ENCODE measurements around the gene TLR7. TPM values are rescaled to one million over a fixed set of nuclear protein-coding genes. Genes with fewer than 3 reads are reported as not detected.

The TLR7 gene
- total RNA-seq, 1 experiment from 2014 or later: not detected

- Histone ChIP-seq H3K23me2 (ENCODE audit: insufficient read length, low read depth, low read length, poor library complexity, severe bottlenecking) (no peaks in the 10 kb centered on the region), H3K23ac (ENCODE audit: insufficient read length, low read depth, low read length) (no peak overlapping the region), H4K91ac (ENCODE audit: insufficient read length, low read depth, low read length) (no peak overlapping the region), H2AK5ac (ENCODE audit: insufficient read length, low read length) (no peak overlapping the region), H3K27ac (ENCODE audit: insufficient read length, low read depth, low read length) (no peak overlapping the region), H3K18ac (ENCODE audit: insufficient read length, low read depth, low read length) (no peak overlapping the region), H3K14ac (ENCODE audit: insufficient read depth, low read length) (no peak overlapping the region), H2BK120ac (ENCODE audit: low read depth, low read length, poor library complexity, severe bottlenecking) (no peak overlapping the region), H3K79me1 (ENCODE audit: insufficient read depth, low read depth, low read length, poor library complexity, severe bottlenecking) (no peaks in the 10 kb centered on the region), H3K4me2 (ENCODE audit: insufficient read depth, insufficient read length, low read length) (no peak overlapping the region), H3K56ac (ENCODE audit: insufficient read length, low read depth, low read length) (no peak overlapping the region), H3K79me2 (ENCODE audit: insufficient read depth, low read length) (no peaks in the 10 kb centered on the region), H4K20me1 (ENCODE audit: control insufficient read depth, insufficient read depth, insufficient read length) (no peaks in the 10 kb centered on the region), H3K9me3 (ENCODE audit: control insufficient read depth, low read depth, low read length) (no peaks in the 10 kb centered on the region), H4K8ac (replicated peaks; ENCODE audit: insufficient read length, low read depth, low read length) (no peak overlapping the region), H3T11ph (ENCODE audit: low read length) (no peak overlapping the region), H2BK15ac (ENCODE audit: low read depth, low read length) (no peak overlapping the region), H3K4ac (ENCODE audit: low read depth, low read length) (no peak overlapping the region), H2AFZ (ENCODE audit: low read length) (no peak overlapping the region), H2BK20ac (ENCODE audit: low read depth, low read length, poor library complexity, severe bottlenecking) (no peak overlapping the region), H4K5ac (ENCODE audit: insufficient read length, low read depth, low read length) (no peak overlapping the region), H2BK5ac (ENCODE audit: insufficient read length, low read length) (no peak overlapping the region), H3K27me3 (ENCODE audit: insufficient read depth, low read length) (no peaks in the 10 kb centered on the region), H3K4me1 (ENCODE audit: insufficient read depth, low read length) (no peaks in the 10 kb centered on the region), H2BK12ac (ENCODE audit: insufficient read length, low read depth, low read length) (no peak overlapping the region), H3K9ac (ENCODE audit: extremely low read depth, insufficient read length, low read length) (no peak overlapping the region)
- peaks cover 0 to 7% (median 0%) of the 10 kb centered on the region in 3 experiments; a peak in 2 of 7 replicates for H3K36me3 Mint-ChIP-seq (ENCODE audit: insufficient read depth in 1 of 3, low read depth in 3 of 3)
- H3K4me3 Mint-ChIP-seq: no peak overlapping the region
- H3K27ac Mint-ChIP-seq: no peak overlapping the region; a peak in 2 of 7 replicates
- peaks cover 63 to 68% of the 10 kb centered on the region in 2 experiments for H3K9me3 Mint-ChIP-seq
- peaks cover 12 to 17% of the 10 kb centered on the region in 2 experiments for H3K4me1 Mint-ChIP-seq
- TF ChIP-seq CTCF (conservative IDR thresholded peaks at IDR 0.05): no peak
- H3K27me3 Mint-ChIP-seq (ENCODE audit: low read depth): peaks cover 3% of the 10 kb centered on the region
- no CpG with 5 or more reads among the region's 7 CpGs for WGBS (ENCODE audit: extremely low coverage, insufficient read length, low lambda C conversion rate)
- no peak for DNase-seq
These were observed 32.6 kb downstream of the TLR7 start for GRCh38 chrX:12899506-12899905.
